Measurements from ENCODE around the gene C8G.

Gene C8G

DNA sequence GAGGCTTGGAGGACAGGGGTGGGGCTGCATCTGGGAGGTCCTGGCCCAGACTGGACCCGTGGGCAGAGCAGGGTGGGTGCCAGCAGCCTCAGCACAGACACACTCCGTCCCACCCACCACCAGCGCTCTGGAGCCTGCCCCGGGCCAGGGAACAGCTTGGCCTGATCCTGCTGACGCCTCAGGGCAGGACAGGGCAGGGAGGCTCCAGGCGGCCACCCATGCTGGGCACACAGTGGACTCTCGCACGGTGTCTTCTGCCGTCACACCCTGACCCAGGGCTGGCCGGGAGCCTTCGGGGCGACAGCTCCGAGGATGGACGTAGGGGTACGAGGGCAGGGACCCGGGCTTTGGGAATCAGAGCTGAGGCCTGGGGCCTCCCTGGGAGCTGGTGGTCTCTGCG is 24.1 kb downstream of the C8G start:
- peaks cover 11% of the 10 kb centered on the region for H3K4me1 ChIP-seq (ENCODE audit: insufficient read depth, low read length)
- H3K9me3 ChIP-seq (ENCODE audit: control insufficient read depth, insufficient read depth, low read length), result no peaks in the 10 kb centered on the region
- no peaks in the 10 kb centered on the region for H3K36me3 ChIP-seq (ENCODE audit: insufficient read depth, low read length)
- no peak overlapping the region for H3K9ac ChIP-seq (ENCODE audit: low read depth, low read length)

DNA sequence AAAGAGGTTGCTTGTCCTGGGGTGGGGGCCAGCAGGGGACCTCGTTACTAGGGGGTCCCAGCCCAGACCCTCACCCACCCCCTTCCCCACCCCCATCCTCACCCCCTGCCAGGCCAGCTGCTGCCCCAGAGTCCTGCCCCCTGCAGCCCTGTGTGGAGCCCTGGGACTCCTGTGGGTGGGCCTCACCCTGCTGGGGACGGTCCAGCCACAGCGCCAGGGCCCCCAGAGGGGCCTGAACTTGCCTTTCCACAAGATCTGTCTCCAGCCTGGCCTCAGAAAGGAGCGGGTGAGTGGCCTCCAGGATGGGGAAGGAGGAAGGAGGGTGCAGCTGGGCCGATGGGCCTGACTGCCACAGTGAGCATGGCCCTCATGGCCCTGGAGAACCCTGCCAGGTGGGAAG is 24.7 kb downstream of the C8G start:
- Histone ChIP-seq H3K9ac (ENCODE audit: low read depth, low read length) (no peak overlapping the region), H3K4me1 (ENCODE audit: insufficient read depth, low read length) (peaks cover 8% of the 10 kb centered on the region), H3K9me3 (ENCODE audit: control insufficient read depth, insufficient read depth, low read length) (no peaks in the 10 kb centered on the region), H3K36me3 (ENCODE audit: insufficient read depth, low read length) (no peaks in the 10 kb centered on the region)

DNA sequence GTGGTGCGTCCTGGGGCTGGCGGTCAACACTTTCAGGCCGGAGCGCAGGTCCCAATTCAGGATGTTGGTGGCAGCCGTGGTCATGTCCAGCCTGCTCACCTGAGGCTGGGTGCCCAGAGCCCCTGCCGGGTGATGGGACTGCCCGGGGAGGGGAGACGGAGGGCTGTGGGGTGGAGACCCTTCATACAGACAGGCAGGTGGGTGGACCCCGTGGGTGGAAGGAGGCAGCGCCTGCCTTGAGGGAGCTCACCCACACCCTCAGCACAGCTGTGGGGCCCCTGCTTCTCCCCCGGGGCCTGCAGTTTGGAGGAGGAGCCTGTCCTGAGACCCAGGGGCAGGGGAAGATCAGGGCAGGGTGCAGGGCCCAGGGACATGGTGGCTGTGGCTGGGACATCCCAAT is 25.3 kb downstream of the C8G start:
- no peaks in the 10 kb centered on the region for H3K36me3 ChIP-seq (ENCODE audit: insufficient read depth, low read length)
- no peak overlapping the region for H3K9ac ChIP-seq (ENCODE audit: low read depth, low read length)
- peaks cover 7% of the 10 kb centered on the region; the same call in 1 of the 2 replicates for H3K4me1 ChIP-seq (ENCODE audit: insufficient read depth, low read length)
- no peaks in the 10 kb centered on the region for H3K9me3 ChIP-seq (ENCODE audit: control insufficient read depth, insufficient read depth, low read length)

DNA sequence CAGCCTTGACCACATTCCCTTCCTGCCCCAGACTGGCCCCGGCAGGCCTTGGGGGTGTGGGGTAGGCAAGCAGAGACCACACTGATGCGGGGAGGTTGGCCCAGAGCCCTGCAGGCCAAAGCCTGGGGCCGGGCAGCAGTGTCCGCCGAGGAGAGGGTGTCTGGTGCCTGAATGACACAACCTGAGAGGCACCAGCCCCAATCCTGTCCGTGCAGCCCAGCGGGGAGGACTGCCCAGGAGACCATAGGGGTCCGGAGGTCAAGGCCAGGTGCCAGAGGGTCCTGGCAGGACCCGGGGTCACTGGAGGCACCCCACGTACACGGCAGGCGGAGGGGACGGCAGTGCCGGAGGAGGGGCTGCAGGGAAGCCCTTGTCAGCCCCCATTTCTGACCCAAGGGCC is 26.7 kb downstream of the C8G start:
- no peak overlapping the region for H3K9ac ChIP-seq (ENCODE audit: low read depth, low read length)
- no peaks in the 10 kb centered on the region for H3K9me3 ChIP-seq (ENCODE audit: control insufficient read depth, insufficient read depth, low read length)
- H3K36me3 ChIP-seq (ENCODE audit: insufficient read depth, low read length), result no peaks in the 10 kb centered on the region
- no peaks in the 10 kb centered on the region for H3K4me1 ChIP-seq (ENCODE audit: insufficient read depth, low read length)

DNA sequence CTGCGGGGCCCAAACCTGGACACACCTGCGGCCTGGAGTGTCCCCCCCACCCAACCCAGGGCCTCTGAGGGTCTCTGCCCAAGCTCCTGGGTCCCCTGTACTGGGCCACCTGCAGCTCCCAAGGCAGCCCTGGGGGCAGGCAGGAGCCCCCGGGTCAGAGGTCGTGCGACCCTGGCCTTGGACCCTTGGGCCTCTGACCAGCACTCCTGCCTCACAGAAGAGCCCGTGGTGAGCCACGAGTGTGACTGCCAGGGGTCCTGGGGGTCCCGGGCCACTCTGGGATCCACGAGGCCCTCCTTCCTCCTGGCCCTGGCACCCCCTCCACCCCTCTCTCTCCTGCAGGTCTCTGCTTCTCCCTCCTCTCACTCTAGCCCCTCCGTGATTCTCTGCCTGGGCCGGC is 27.3 kb downstream of the C8G start:
- Histone ChIP-seq H3K9ac (ENCODE audit: low read depth, low read length) (no peak overlapping the region), H3K36me3 (ENCODE audit: insufficient read depth, low read length) (no peaks in the 10 kb centered on the region), H3K9me3 (ENCODE audit: control insufficient read depth, insufficient read depth, low read length) (no peaks in the 10 kb centered on the region), H3K4me1 (ENCODE audit: insufficient read depth, low read length) (peaks cover 3% of the 10 kb centered on the region; the same call in 1 of the 2 replicates)

DNA sequence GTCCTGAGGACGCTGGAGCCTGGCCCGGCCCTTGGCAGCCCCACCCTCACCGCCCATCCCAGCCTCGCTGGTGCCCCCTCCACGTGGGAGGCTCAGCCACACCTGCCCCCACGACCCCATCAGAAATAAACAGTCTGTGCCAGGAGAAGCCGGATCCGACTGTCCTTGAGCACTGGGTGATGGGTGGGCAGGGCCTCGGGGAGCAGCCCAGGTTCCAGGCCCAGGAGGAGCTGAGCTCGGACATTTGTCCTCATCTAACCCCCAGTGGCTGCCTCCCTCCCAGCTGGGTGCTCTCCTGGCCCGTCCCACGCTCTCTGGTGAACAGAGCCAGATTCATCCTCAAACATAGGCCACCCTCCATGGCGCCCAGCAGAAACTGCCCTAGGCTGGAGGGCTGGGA is 27.7 kb downstream of the C8G start:
- no peaks in the 10 kb centered on the region for H3K36me3 ChIP-seq (ENCODE audit: insufficient read depth, low read length)
- no peak overlapping the region for H3K9ac ChIP-seq (ENCODE audit: low read depth, low read length)
- H3K4me1 ChIP-seq (ENCODE audit: insufficient read depth, low read length), result peaks cover 5% of the 10 kb centered on the region; the same call in 1 of the 2 replicates
- no peaks in the 10 kb centered on the region for H3K9me3 ChIP-seq (ENCODE audit: control insufficient read depth, insufficient read depth, low read length)

DNA sequence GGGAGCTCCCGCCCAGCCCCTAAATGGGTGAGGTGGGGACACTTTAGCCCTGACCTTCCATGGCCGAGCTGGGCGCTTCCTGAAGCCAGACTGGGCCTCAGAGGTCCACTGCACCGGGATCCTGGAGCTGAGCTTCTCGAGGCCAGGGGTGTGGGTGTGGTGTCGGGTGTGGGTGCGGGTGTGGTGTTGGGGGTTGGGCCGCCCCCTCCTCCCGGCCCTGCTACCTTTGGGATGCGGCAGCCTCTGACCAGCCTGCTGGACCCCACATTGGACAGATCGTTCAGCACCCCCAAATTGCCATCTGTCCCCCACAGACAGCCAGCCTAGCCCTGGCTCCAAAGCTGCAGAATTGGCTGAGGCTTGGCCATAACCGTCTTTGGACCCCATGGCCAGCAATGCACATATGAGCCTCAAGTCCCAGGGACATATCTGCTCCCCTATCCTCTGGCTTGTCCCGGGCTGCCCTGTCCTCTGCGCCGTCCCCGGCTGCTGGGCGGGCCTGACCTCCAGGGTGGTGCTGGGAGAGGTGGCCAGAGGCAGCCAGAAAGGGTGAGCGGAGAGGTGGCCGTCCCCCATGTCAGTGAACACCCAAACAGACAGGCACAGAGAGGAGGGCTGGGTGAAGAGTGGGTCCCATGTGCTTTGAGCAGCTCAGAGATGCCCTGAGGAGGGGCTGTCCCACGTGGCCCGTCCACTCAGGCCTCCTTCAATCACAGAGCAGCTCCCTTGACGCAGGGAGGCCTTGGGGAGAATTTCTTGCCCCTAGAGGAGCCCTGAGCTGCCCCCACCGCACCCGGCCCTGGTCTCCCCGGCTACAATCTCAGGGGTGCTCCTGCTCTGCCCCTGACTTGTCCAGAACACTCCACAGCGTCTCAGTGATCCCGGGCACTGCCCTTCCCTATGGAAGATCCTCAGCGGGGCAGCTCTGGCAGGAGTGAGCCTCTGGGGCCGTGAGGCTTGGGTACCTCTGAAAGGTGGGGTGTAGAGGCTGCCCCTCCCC is 28.9 kb downstream of the C8G start:
- Histone ChIP-seq H3K9me3 (ENCODE audit: control insufficient read depth, insufficient read depth, low read length) (no peaks in the 10 kb centered on the region), H3K4me1 (ENCODE audit: insufficient read depth, low read length) (peaks cover 5% of the 10 kb centered on the region; the same call in 1 of the 2 replicates), H3K36me3 (ENCODE audit: insufficient read depth, low read length) (no peaks in the 10 kb centered on the region), H3K9ac (ENCODE audit: low read depth, low read length) (no peak overlapping the region)

DNA sequence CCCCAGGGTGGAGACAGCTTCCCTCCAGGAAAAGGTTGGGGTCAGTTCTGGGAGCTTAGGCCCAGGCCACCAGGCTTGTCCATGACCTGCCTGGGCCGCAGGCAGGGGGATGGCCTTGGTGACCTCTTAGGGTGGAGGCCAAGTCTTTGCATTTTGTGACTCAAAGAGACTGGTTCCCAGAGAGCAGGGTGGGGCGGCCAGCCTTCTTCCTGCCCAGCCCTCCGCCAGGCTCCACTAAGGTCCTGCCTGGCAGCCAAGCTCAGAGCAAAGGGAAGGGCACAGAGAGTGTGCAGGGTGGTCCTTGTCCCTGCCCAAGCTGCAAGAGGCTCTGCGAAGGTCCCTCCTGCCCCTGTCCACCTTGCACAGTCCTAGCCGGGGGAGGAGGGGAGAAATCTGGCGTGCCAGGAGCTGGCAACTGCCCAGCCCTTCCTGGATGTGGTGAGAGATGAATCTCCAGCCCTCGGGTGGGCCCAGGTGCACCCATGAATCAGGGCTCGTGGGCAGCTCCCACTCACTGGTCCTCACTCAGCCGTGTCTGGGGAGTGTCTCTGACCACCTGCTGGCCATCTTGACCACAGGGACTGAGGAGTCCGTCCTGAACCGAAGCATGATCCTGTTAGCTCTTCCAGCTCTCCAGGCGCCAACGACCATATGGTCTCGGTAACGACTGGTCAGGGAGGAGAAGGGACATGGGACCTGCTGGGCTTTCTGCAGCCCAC is 29.9 kb downstream of the C8G start:
- Histone ChIP-seq H3K9me3 (ENCODE audit: control insufficient read depth, insufficient read depth, low read length) (no peaks in the 10 kb centered on the region), H3K9ac (ENCODE audit: low read depth, low read length) (no peak overlapping the region), H3K4me1 (ENCODE audit: insufficient read depth, low read length) (peaks cover 5% of the 10 kb centered on the region; the same call in 1 of the 2 replicates), H3K36me3 (ENCODE audit: insufficient read depth, low read length) (no peaks in the 10 kb centered on the region)

DNA sequence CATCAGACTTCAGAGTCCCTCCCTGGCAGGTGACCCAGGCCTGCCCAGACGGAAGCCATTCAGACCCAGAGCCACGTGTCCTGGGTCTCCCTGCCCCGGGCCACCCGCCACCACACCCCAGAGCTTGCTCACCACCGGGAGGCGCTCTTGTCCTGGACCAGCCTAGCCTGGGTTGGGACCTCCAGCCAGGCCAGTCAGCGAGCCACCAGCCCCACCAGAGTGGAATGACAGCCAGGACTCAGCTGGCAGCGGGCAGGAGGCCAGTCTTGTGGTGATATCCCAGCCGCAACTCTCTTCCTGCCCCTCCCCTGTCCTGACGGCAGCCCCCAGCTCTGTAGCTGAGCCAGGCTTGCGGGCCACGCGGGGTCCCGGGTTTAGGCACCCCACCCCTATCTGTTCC is 30.6 kb downstream of the C8G start:
- no peak overlapping the region for H3K9ac ChIP-seq (ENCODE audit: low read depth, low read length)
- H3K36me3 ChIP-seq (ENCODE audit: insufficient read depth, low read length), result no peaks in the 10 kb centered on the region
- H3K9me3 ChIP-seq (ENCODE audit: control insufficient read depth, insufficient read depth, low read length), result no peaks in the 10 kb centered on the region
- peaks cover 5% of the 10 kb centered on the region; the same call in 1 of the 2 replicates for H3K4me1 ChIP-seq (ENCODE audit: insufficient read depth, low read length)

DNA sequence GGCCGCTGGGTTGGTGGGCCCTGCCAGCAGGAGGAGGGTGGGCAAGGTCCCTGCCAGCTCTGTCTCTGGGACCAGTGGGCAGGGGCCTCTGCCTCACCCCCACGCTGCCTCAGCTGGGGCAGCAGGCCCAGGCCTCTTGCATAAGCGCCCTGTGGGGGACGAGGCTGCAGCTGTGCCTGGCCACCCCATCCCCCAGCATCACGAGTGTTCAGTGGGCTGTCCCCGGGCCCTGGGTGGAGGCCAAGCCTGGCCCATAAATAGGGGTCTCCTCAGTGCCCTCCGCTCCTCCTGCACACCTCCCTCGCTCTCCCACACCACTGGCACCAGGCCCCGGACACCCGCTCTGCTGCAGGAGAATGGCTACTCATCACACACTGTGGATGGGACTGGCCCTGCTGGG is 32.2 kb downstream of the C8G start, which contains the start of gene PTGDS:
PTGDS (plus strand) TSS at position 282 of the 400 bp plus-strand sequence; CDS start at position 357, 75 bp downstream.
- peak within 1 kb of the TSS; percentile 77 for H3K9ac ChIP-seq (ENCODE audit: low read depth, low read length)
- no peaks in the 10 kb centered on the region for H3K9me3 ChIP-seq (ENCODE audit: control insufficient read depth, insufficient read depth, low read length)
- H3K4me1 ChIP-seq (ENCODE audit: insufficient read depth, low read length), result peaks cover 5% of the 10 kb centered on the region; the same call in 1 of the 2 replicates
- no peaks in the 10 kb centered on the region for H3K36me3 ChIP-seq (ENCODE audit: insufficient read depth, low read length)

DNA sequence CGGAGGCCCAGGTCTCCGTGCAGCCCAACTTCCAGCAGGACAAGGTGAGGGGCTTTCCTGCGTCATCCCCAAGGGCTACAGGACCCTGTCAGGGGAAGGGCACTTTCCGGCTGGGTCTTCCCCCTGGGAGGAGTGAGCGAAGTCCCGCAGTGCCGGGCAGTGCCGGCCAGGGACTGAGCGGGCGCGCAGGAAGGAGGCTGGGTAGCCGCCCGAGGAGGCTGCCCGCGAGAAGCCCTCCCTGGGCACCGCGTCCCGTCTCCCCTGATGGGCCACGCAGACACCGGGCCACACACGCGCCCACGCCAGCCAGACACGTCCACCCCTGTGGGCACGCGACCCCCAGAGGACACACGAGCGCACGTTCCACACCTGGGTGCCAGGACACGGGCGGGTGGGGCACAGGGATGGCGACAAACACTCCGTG is 32.6 kb downstream of the C8G start:
- no peaks in the 10 kb centered on the region for H3K36me3 ChIP-seq (ENCODE audit: insufficient read depth, low read length)
- peaks cover 5% of the 10 kb centered on the region; the same call in 1 of the 2 replicates for H3K4me1 ChIP-seq (ENCODE audit: insufficient read depth, low read length)
- H3K9me3 ChIP-seq (ENCODE audit: control insufficient read depth, insufficient read depth, low read length), result no peaks in the 10 kb centered on the region
- peak overlapping the region; percentile 77 for H3K9ac ChIP-seq (ENCODE audit: low read depth, low read length)

DNA sequence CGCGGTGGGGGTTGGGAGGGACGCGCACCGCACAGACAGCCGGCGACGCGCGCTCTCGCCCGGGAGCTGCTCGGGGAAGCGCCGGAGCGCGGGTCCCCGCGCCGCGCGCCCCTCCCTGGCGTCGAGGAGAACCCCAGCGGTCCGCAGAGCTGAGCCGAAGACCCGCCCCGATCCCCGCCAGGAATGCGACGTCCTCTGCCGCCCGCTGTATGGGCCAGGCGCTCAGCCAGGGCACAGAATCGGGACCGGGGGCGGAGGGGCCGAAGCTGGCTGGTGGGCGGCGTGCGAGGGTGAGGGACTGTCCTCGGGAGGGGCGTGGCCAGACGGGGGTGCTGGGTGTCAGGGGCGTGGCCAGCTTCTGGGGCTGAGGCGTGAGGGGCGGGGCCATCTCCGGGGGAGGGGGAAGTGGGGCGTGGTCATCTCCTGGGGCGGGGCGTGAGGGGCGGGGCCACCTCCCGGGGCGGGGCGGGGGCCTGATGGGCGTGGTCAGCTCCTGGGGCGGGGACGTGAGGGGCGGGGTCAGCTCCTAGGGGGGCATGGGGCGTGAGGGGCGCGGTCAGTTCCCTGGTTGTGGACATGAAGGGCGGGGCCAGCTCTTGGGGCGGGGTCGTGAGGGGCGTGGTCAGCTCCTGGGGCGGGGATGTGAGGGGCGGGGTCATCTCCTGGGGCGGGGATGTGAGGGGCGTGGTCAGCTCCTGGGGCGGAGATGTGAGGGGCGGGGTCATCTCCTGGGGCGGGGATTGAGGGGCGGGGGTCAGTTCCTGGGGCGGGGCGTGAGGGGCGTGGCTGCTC is 33.2 kb downstream of the C8G start:
- Histone ChIP-seq H3K36me3 (ENCODE audit: insufficient read depth, low read length) (no peaks in the 10 kb centered on the region), H3K9me3 (ENCODE audit: control insufficient read depth, insufficient read depth, low read length) (no peaks in the 10 kb centered on the region), H3K9ac (ENCODE audit: low read depth, low read length) (peak overlapping the region; percentile 77; the same call in 1 of the 2 replicates), H3K4me1 (ENCODE audit: insufficient read depth, low read length) (peaks cover 5% of the 10 kb centered on the region; the same call in 1 of the 2 replicates)

DNA sequence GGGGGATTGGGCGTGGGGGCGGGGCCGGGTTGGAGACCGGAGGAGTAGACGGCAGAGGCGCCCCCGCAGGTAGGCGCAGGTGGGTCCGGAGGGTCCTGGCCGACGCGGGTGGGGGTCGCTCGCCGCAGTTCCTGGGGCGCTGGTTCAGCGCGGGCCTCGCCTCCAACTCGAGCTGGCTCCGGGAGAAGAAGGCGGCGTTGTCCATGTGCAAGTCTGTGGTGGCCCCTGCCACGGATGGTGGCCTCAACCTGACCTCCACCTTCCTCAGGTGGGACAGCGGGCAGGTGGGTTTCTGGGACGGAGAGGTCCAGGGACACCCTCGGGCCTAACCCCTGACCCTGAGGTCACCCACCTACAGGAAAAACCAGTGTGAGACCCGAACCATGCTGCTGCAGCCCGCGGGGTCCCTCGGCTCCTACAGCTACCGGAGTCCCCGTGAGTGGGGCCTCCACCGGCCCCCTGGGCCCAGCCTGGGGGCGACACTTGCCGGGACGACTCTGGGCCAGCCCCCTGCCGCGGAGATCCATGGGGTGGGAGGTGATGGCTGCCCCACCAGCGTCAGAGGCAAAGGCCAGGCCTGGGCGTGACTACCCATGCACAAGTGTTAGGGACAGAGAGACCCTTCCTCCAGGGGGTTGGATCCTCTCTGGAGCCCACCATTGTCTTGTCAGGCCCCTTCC is 34.0 kb downstream of the C8G start:
- H3K9me3 ChIP-seq (ENCODE audit: control insufficient read depth, insufficient read depth, low read length), result no peaks in the 10 kb centered on the region
- H3K9ac ChIP-seq (ENCODE audit: low read depth, low read length), result peak overlapping the region; percentile 14; the same call in 1 of the 2 replicates
- peaks cover 5% of the 10 kb centered on the region; the same call in 1 of the 2 replicates for H3K4me1 ChIP-seq (ENCODE audit: insufficient read depth, low read length)
- H3K36me3 ChIP-seq (ENCODE audit: insufficient read depth, low read length), result no peaks in the 10 kb centered on the region

Data from ES-I3 (cell line).